Measurements from ENCODE around the gene C19orf53.

GRCh38 chr19:13761423-13761822 is 12.8 kb upstream of the C19orf53 start:
- TF ChIP-seq POLR2A (IDR thresholded peaks at IDR 0.05; ENCODE audit: low read length) (no peak), GATA1 (IDR thresholded peaks at IDR 0.05; ENCODE audit: low read depth, low read length) (no peak)

Data from erythroblast (primary cell).